Gastrocnemius medialis (tissue), 4 donors: ENCODE data around the gene OGDH. TPM values are rescaled to one million over a fixed set of nuclear protein-coding genes. Genes with fewer than 3 reads are reported as not detected.

Experiments
- ATAC-seq, 2 donors: fragments of 150-250 bp; one replicate each; pipeline ENCODE4 v1.9.1; 2016
- DNase-seq, 2 donors: peaks; one replicate each; pipeline ENCODE4 v3.0.0-alpha.2; 2019
- H3K27ac ChIP-seq, 4 donors: fragments of 200-600 bp; sonication (generic); 1 replicate in 1 of 4; 2 replicates in 3 of 4; pipeline ENCODE4 v1.5.1; 2016 to 2018; ENCODE audit warnings: mild to moderate bottlenecking in 2 of 4, moderate library complexity in 1 of 4
- H3K27me3 ChIP-seq, 3 donors: fragments of 200-600 bp; sonication (generic) in 2 of 3; 1 replicate in 1 of 3; 2 replicates in 2 of 3; pipeline versions ENCODE4 v1.5.1 to v1.6.0; 2016 to 2019; ENCODE audit warnings: mild to moderate bottlenecking in 1 of 3, moderate library complexity in 1 of 3
- H3K36me3 ChIP-seq, 2 donors: fragments of 200-600 bp; sonication (generic) in 1 of 2; one replicate each; pipeline ENCODE4 v1.5.1; 2017 to 2018
- H3K4me1 ChIP-seq, 2 donors: fragments of 200-600 bp; sonication (generic) in 1 of 2; one replicate each; pipeline ENCODE4 v1.5.1; 2016 to 2017; ENCODE audit warnings: mild to moderate bottlenecking in 2 of 2
- H3K4me3 ChIP-seq, 4 donors: fragments of 200-600 bp; sonication (generic) in 3 of 4; 1 replicate in 1 of 4; 2 replicates in 3 of 4; pipeline ENCODE4 v1.5.1; 2016 to 2019; ENCODE audit warnings: mild to moderate bottlenecking in 2 of 4
- H3K9me3 ChIP-seq, 3 donors: fragments of 200-600 bp; sonication (generic) in 2 of 3; 1 replicate in 1 of 3; 2 replicates in 2 of 3; pipeline ENCODE4 v1.5.1; 2016 to 2019
- CTCF ChIP-seq, 5 experiments: fragments of 450-650 bp in 3 of 5; fragments of 200-600 bp in 2 of 5; sonication (generic) in 2 of 5; IDR thresholded peaks in 4 of 5; conservative IDR thresholded peaks in 1 of 5; 1 replicate in 4 of 5; 2 replicates in 1 of 5; pipeline ENCODE4 v1.5.1; 2016 to 2019; ENCODE audit warnings: antibody characterized with exemption in 5 of 5, mild to moderate bottlenecking in 3 of 5, moderate library complexity in 3 of 5
- POLR2A ChIP-seq, 2 donors: fragments of 450-650 bp; IDR thresholded peaks; one replicate each; pipeline ENCODE4 v1.6.1; 2017; ENCODE audit warnings: antibody characterized with exemption in 2 of 2, mild to moderate bottlenecking in 2 of 2, moderate library complexity in 2 of 2
- in situ Hi-C, 4 donors: fragments of 200-750 bp; cut with MboI; loops; one replicate each; pipeline versions ENCODE4 v1.15.0 to v1.8.0; 2017; ENCODE audit warnings: low sequenced_read_pairs in 4 of 4
- intact Hi-C: fragments of 100-400 bp; cut with DNase I; formaldehyde crosslinking; loops from one replicate; pipeline ENCODE4 v1.15.1; 2023; ENCODE audit warnings: low total_unique reads
- total RNA-seq, 4 donors: library from RNA; depleted of rRNA; stranded (reverse); fragments of >200 nt; gene quantifications; one replicate each; pipeline versions ENCODE4 v1.1.0 to v1.2.3, GENCODE V29; 2016

Gene OGDH
- total RNA-seq, 4 donors from 2014 or later = 224 to 462 (median 396) TPM

GRCh38 chr7:44630792-44631457 lies 24.5 kb downstream of the OGDH start:
- Histone ChIP-seq H3K9me3 (no peaks in the 10 kb centered on the region), H3K27ac (peak overlapping the region; percentile 85 to 94 (median 92)), H3K36me3 (no peaks in the 10 kb centered on the region), H3K27me3 (no peaks in the 10 kb centered on the region), H3K4me1 (peaks cover 66 to 74% of the 10 kb centered on the region in 2 donors), H3K4me3 (no peak overlapping the region)
- in situ Hi-C loops (no loop called here), intact Hi-C loops (no loop called here)
- TF ChIP-seq CTCF (IDR thresholded peaks at IDR 0.05 in 4 of 5, conservative IDR thresholded peaks at IDR 0.05 in 1 of 5) (no peak), POLR2A (IDR thresholded peaks at IDR 0.05) (no peak)
- DNase-seq = no peak
- no peak for ATAC-seq

DNA sequence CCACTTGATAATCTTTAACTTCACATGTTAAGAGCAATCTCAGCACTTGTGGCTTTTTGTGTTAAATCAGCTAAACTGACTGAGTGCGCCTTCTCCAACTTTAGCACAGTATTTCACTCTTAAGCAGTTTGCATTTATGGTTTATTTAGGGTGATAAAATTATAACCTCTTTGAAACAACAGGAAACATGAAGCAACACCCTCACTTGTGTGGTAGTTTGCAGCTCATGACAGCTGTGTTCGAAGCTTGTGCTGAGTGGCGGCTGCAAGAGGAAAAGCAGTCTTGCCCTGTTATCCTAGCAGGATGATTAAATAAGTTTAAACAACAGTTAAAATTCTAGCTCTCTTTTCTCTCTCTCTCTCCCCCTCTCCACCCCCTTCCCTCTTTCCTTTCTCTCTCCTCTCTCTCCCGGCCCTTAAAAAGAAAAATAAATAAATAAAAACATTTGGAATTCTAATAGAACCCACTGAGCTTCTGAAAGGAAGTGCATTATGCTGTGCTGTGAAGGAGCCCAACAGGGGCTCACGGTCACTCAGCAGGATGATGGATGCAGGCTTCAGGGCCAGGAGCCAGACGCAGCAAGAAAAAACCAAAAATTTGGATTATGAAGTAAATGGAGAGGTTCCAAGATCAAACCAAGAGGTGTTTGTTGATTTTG lies 25.2 kb downstream of the OGDH start:
- H3K27ac ChIP-seq = peak overlapping the region; percentile 85 to 94 (median 92)
- H3K4me3 ChIP-seq = no peak overlapping the region
- TF ChIP-seq CTCF (IDR thresholded peaks at IDR 0.05 in 4 of 5, conservative IDR thresholded peaks at IDR 0.05 in 1 of 5) (no peak), POLR2A (IDR thresholded peaks at IDR 0.05) (peak in 1 of 2 donors; percentile 15)
- H3K36me3 ChIP-seq = no peaks in the 10 kb centered on the region
- DNase-seq (no peak), ATAC-seq (no peak)
- no peaks in the 10 kb centered on the region for H3K27me3 ChIP-seq
- no peaks in the 10 kb centered on the region for H3K9me3 ChIP-seq
- in situ Hi-C loops = no loop called here
- intact Hi-C loops = no loop called here
- peaks cover 72 to 77% of the 10 kb centered on the region in 2 donors for H3K4me1 ChIP-seq

DNA sequence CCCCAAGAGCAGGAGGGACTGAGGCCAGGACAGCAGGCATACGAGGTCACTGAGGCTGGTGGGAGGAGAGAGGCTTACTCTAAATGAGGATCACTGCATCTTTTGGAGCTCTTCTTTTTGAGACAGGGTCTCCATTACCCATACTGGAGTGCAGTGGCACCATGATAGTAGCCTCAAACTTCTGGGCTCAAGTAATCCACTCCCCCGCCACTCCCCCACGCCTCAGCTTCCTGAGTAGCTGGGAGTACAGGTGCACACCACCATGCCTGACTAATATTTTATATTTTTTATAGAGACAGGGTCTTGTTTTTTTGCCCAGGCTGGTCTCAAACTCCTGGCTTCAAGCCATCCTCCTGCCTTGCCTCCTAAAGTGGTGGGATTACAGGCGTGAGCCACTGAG lies 25.8 kb downstream of the OGDH start:
- H3K4me3 ChIP-seq = no peak overlapping the region
- no peaks in the 10 kb centered on the region for H3K27me3 ChIP-seq
- in situ Hi-C loops = no loop called here
- intact Hi-C loops = no loop called here
- DNase-seq (no peak), ATAC-seq (no peak)
- peaks cover 79 to 81% of the 10 kb centered on the region in 2 donors for H3K4me1 ChIP-seq
- no peaks in the 10 kb centered on the region for H3K36me3 ChIP-seq
- peak overlapping the region; percentile 85 to 94 (median 92) for H3K27ac ChIP-seq
- no peaks in the 10 kb centered on the region for H3K9me3 ChIP-seq
- TF ChIP-seq POLR2A (IDR thresholded peaks at IDR 0.05) (no peak), CTCF (IDR thresholded peaks at IDR 0.05 in 4 of 5, conservative IDR thresholded peaks at IDR 0.05 in 1 of 5) (no peak)

DNA sequence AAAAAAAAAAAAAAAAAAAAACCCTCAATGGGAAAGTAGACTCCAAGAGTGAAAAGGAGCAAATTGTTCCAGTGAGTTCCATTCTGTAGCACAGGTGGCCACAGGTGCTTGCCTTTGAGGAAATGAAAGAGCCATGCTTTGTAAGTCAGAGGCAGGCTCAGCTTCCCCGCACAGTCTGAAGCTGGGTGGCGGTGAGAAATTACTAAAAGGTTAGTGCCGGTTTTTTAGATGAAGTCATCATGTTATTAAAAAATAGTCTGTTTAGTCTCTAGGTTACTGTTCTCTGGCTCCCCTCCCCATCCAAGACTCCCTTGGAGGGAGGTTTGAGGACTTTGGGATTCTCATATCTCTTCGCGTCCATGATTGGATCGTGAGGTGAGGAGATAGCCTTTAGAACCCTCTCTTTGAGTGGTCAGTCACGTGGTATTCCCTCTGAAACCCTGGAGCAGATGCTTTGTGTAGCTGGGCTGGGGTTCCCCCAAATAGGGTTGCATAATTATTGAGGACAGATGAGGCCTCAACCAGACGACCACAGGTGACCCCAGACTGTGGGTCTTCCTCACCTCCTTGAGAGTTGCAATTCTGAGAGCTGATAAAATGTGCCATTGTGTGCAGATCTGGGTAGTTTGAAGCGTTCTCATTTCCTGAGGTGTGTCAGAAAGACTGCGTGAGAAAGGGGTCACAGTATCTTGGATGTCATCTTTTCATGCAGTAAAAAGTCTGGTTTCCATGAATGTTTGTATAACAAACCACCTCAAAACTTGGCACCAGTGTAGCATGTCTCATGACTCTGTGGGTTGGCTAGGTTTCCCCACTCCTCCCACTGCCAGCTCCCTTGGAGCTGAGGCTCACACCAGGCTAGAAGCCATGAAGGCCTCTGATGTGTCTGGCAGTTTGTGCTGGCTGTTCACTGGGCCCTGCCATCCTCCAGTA lies 27.1 kb downstream of the OGDH start:
- peak in 1 of 2 donors; percentile 84 for DNase-seq
- Histone ChIP-seq H3K27ac (peak overlapping the region; percentile 85 to 94 (median 92)), H3K4me1 (peaks cover 87 to 93% of the 10 kb centered on the region in 2 donors), H3K27me3 (no peaks in the 10 kb centered on the region), H3K4me3 (no peak overlapping the region), H3K9me3 (no peaks in the 10 kb centered on the region), H3K36me3 (no peaks in the 10 kb centered on the region)
- no peak for TF ChIP-seq POLR2A (IDR thresholded peaks at IDR 0.05)
- no peak for TF ChIP-seq CTCF (IDR thresholded peaks at IDR 0.05 in 4 of 5, conservative IDR thresholded peaks at IDR 0.05 in 1 of 5)
- ATAC-seq = peak; percentile 31 to 41
- in situ Hi-C loops (no loop called here), intact Hi-C loops (loop anchor here (2.0 kb wide), 1 partner anchor 27 kb away; the partner anchor contains the start of gene OGDH)
